Thoracic aorta (tissue), 2 donors: ENCODE results near the gene SIL1. TPM values are rescaled to one million over a fixed set of nuclear protein-coding genes. Genes with fewer than 3 reads are reported as not detected.
"Not testable (repeated sequence)": the region's sequence is repeated elsewhere in the genome, so short reads cannot be mapped to it uniquely, and the experiment has no call there.

Experiments
- ATAC-seq: fragments of 150-250 bp; one replicate; pipeline ENCODE4 v1.8.0; 2017; ENCODE audit warnings: low read depth; ENCODE audit not compliant: insufficient number of reproducible peaks, low FRiP score
- DNase-seq: peaks from one replicate; pipeline ENCODE4 v3.0.0-alpha.2; 2020; ENCODE audit warnings: low spot score
- H3K27ac ChIP-seq, 2 donors: fragments of 200-600 bp; sonication (generic); 1 replicate in 1 of 2; 2 replicates in 1 of 2; pipeline ENCODE4 v1.5.1; 2016; ENCODE audit warnings: mild to moderate bottlenecking in 2 of 2, moderate library complexity in 2 of 2
- H3K27me3 ChIP-seq: fragments of 200-600 bp; sonication (generic); replicated peaks from 2 replicates; pipeline ENCODE4 v1.6.0; 2016; ENCODE audit warnings: mild to moderate bottlenecking; ENCODE audit not compliant: insufficient read depth
- H3K36me3 ChIP-seq: fragments of 200-600 bp; sonication (generic); one replicate; pipeline ENCODE4 v1.5.1; 2016
- H3K4me1 ChIP-seq, 2 donors: fragments of 200-600 bp; sonication (generic); 1 replicate in 1 of 2; 2 replicates in 1 of 2; pipeline versions ENCODE4 v1.5.1 to v1.6.0; 2016; ENCODE audit warnings: low read depth in 2 of 2, mild to moderate bottlenecking in 1 of 2; ENCODE audit not compliant: control insufficient read depth in 1 of 2
- H3K4me3 ChIP-seq: fragments of 200-600 bp; sonication (generic); 2 replicates; pipeline ENCODE4 v1.5.1; 2016; ENCODE audit warnings: mild to moderate bottlenecking
- H3K9me3 ChIP-seq: fragments of 200-600 bp; sonication (generic); 2 replicates; pipeline ENCODE4 v1.5.1; 2016
- CTCF ChIP-seq: fragments of 200-600 bp; sonication (generic); IDR thresholded peaks from one replicate; pipeline ENCODE4 v1.5.1; 2019; ENCODE audit warnings: antibody characterized with exemption
- total RNA-seq, 2 donors: library from RNA; depleted of rRNA; stranded (reverse); fragments of >200 nt; gene quantifications; one replicate each; pipeline versions ENCODE4 v1.1.0 to v1.2.3, GENCODE V29; 2016

SIL1 gene
- total RNA-seq, 2 donors from 2014 or later, result 33.1 to 41.2 TPM

GRCh38 chr5:139058121-139058520, 140.0 kb downstream of the SIL1 start:
- TF ChIP-seq CTCF, result no peak
- no peaks in the 10 kb centered on the region for H3K36me3 ChIP-seq
- no peak for ATAC-seq

GRCh38 chr5:139057045-139057939, 140.9 kb downstream of the SIL1 start:
- H3K4me3 ChIP-seq, H3K27me3 ChIP-seq, H3K27ac ChIP-seq, H3K9me3 ChIP-seq, ATAC-seq, H3K36me3 ChIP-seq, DNase-seq: not testable (repeated sequence)
- H3K4me1 ChIP-seq, result peaks cover 8 to 24% of the 10 kb centered on the region in 2 donors

More at GRCh38 chr5:139058121-139058520, 140.0 kb downstream of the SIL1 start:
- DNase-seq, result no peak
- H3K27me3 ChIP-seq, result no peaks in the 10 kb centered on the region
- no peak overlapping the region for H3K4me3 ChIP-seq
- no peaks in the 10 kb centered on the region for H3K9me3 ChIP-seq
- H3K27ac ChIP-seq, result no peak overlapping the region
- H3K4me1 ChIP-seq, result peaks cover 8 to 29% of the 10 kb centered on the region in 2 donors

- no peaks in the 10 kb centered on the region for H3K27me3 ChIP-seq
- DNase-seq (no peak), ATAC-seq (no peak)
- no peaks in the 10 kb centered on the region for H3K9me3 ChIP-seq
- no peak for TF ChIP-seq CTCF
- H3K4me1 ChIP-seq, result peaks cover 0 to 6% of the 10 kb centered on the region in 2 donors
- no peak overlapping the region for H3K27ac ChIP-seq
- no peak overlapping the region for H3K4me3 ChIP-seq
- H3K36me3 ChIP-seq, result no peaks in the 10 kb centered on the region
Observed at GRCh38 chr5:139052975-139053374, 145.2 kb downstream of the SIL1 start.

- H3K27me3 ChIP-seq, result no peaks in the 10 kb centered on the region
- H3K4me3 ChIP-seq, result no peak overlapping the region
- H3K27ac ChIP-seq, result no peak overlapping the region
- H3K9me3 ChIP-seq, result no peaks in the 10 kb centered on the region
- ATAC-seq, result no peak
- H3K36me3 ChIP-seq, result no peaks in the 10 kb centered on the region
- DNase-seq, result no peak
- no peak for TF ChIP-seq CTCF
- H3K4me1 ChIP-seq, result peaks cover 0 to 6% of the 10 kb centered on the region in 2 donors
Observed at GRCh38 chr5:139051392-139051791, 146.8 kb downstream of the SIL1 start.

GRCh38 chr5:139050432-139050831, 147.7 kb downstream of the SIL1 start:
- Histone ChIP-seq H3K27me3 (no peaks in the 10 kb centered on the region), H3K9me3 (no peaks in the 10 kb centered on the region), H3K36me3 (no peaks in the 10 kb centered on the region), H3K4me3 (no peak overlapping the region), H3K27ac (no peak overlapping the region), H3K4me1 (peaks cover 0 to 6% of the 10 kb centered on the region in 2 donors)
- no peak for DNase-seq
- TF ChIP-seq CTCF, result no peak
- ATAC-seq, result no peak
